Ovary (tissue), 9 donors: ENCODE data around the gene VIM. TPM values are rescaled to one million over a fixed set of nuclear protein-coding genes. Genes with fewer than 3 reads are reported as not detected.
A peak's percentile ranks its signal among the peaks of the same experiment; 100 is the strongest.

Experiments used
- DNase-seq, 5 donors: peaks; one replicate each; pipeline ENCODE4 v3.0.0-alpha.2; 2019 to 2020
- H3K27ac ChIP-seq, 2 donors: fragments of 200-600 bp; one replicate each; pipeline versions ENCODE4 v1.5.1 to v1.8.0; 2019 to 2022
- H3K27me3 ChIP-seq: fragments of 200-600 bp; one replicate; pipeline ENCODE4 v1.8.0; 2022
- H3K36me3 ChIP-seq: fragments of 200-600 bp; sonication (generic); one replicate; pipeline ENCODE4 v1.5.1; 2019
- H3K4me1 ChIP-seq: one replicate; pipeline ENCODE4 v1.8.1; 2013; ENCODE audit warnings: mild to moderate bottlenecking, moderate library complexity; ENCODE audit not compliant: insufficient read depth
- H3K4me3 ChIP-seq: fragments of 200-600 bp; sonication (generic); one replicate; pipeline ENCODE4 v1.5.1; 2017
- H3K9me3 ChIP-seq, 2 donors: fragments of 200-600 bp in 1 of 2; sonication (generic) in 1 of 2; one replicate each; pipeline versions ENCODE4 v1.5.1 to v1.8.1; 2013 to 2019; ENCODE audit warnings: mild to moderate bottlenecking in 1 of 2, moderate library complexity in 1 of 2
- CTCF ChIP-seq, 3 donors: fragments of 450-650 bp in 2 of 3; fragments of 200-600 bp in 1 of 3; IDR thresholded peaks; one replicate each; pipeline versions ENCODE4 v1.5.1 to v1.8.0; 2016 to 2022; ENCODE audit warnings: antibody characterized with exemption in 3 of 3, mild to moderate bottlenecking in 1 of 3
- EP300 ChIP-seq: sonication (generic); formaldehyde crosslinking; IDR thresholded peaks from one replicate; pipeline ENCODE4 v1.6.1; 2017; ENCODE audit warnings: antibody characterized with exemption
- POLR2A ChIP-seq: fragments of 450-650 bp; IDR thresholded peaks from one replicate; pipeline ENCODE4 v1.6.1; 2017; ENCODE audit warnings: antibody characterized with exemption, mild to moderate bottlenecking, moderate library complexity
- WGBS, 3 donors: extraction: QIAGEN DNeasy Blood & Tissue Kit in 1 of 3; methylation state at CpG; one replicate each; pipeline versions ENCODE4 v1.1.5 to v1.1.7; 2013 to 2017; 5-methylcytosine and 5-hydroxymethylcytosine counted together
- intact Hi-C, 4 donors: fragments of 100-400 bp; cut with DNase I; formaldehyde crosslinking; loops; one replicate each; pipeline versions ENCODE4 v1.11.0 to v1.15.1; 2022 to 2023
- polyA plus RNA-seq, 2 donors: library from polyadenylated mRNA; stranded (reverse); fragments of 200-250 nt in 1 of 2; fragments of 350-450 nt in 1 of 2; fragmentation: Illumina TruSeq in 1 of 2; extraction: RNeasy Lipid Tissue Mini Kit (QIAGEN cat#74804) in 1 of 2; gene quantifications; one replicate each; pipeline ENCODE4 v1.2.3, GENCODE V29; 2013 to 2014
- total RNA-seq, 7 donors: library from RNA; depleted of rRNA in 2 of 7; stranded (reverse); fragments of >200 nt in 2 of 7; fragmentation: NEBNext Ultra II Directional in 3 of 7; extraction: Animal tissue kit (Norgen Biotek cat#: 25700) in 3 of 7; gene quantifications; one replicate each; pipeline versions ENCODE4 v1.1.0 to v1.2.4, GENCODE V29; 2016 to 2023
- donor health status: DM: no; HTN: no; CAD: no; lungs with moderate emphysema.
- donor health status: DM: no; HTN: no; CAD: no.
- donor health status: Bipolar disorder and iron deficiency.
- donor health status: DM: yes; HTN: yes; CAD: no.
- donor health status: DM: no; HTN: no; CAD: no.
- donor health status: DM: yes; HTN: yes; CAD: no.

Gene VIM
- total and polyA plus RNA-seq, 9 donors: 2,370 to 6,135 (median 4,661) TPM

- TF ChIP-seq EP300 (no peak), CTCF (IDR thresholded peaks at IDR 0.05) (no peak), POLR2A (peak; percentile 93)
- H3K27ac ChIP-seq: peak overlapping the region; percentile 96 to 99
- 0% methylated on average over 65 to 72 of the region's 72 CpGs for whole genome bisulfite sequencing, 3 donors
- DNase-seq: peak; percentile 93 to 97 (median 95)
- H3K4me3 ChIP-seq: peak overlapping the region; percentile 64
- no peaks in the 10 kb centered on the region for H3K36me3 ChIP-seq
- peaks cover 10% of the 10 kb centered on the region for H3K4me1 ChIP-seq
- intact Hi-C loops: loop anchor here in 3 of 4 donors (2.0 to 10.0 kb wide), 4 partner anchors 28 to 232 kb away; partner anchors contain the start of gene TRDMT1 (in 2 of the 3)
- no peaks in the 10 kb centered on the region for H3K27me3 ChIP-seq
- H3K9me3 ChIP-seq: no peaks in the 10 kb centered on the region
Measured at GRCh38 chr10:17229016-17229716, 1.1 kb downstream of the VIM start.

- H3K4me3 ChIP-seq: peak overlapping the region; percentile 64
- WGBS, 3 donors: 0 to 1% (median 0%) methylated on average over 17 to 21 of the region's 21 CpGs
- peaks cover 14% of the 10 kb centered on the region for H3K4me1 ChIP-seq
- TF ChIP-seq EP300: no peak
- no peak for TF ChIP-seq CTCF (IDR thresholded peaks at IDR 0.05)
- TF ChIP-seq POLR2A: no peak
- intact Hi-C loops: loop anchor here in 3 of 4 donors (2.0 to 10.0 kb wide), 4 partner anchors 29 to 232 kb away; partner anchors contain the start of gene TRDMT1 (in 2 of the 3)
- no peaks in the 10 kb centered on the region for H3K36me3 ChIP-seq
- no peaks in the 10 kb centered on the region for H3K9me3 ChIP-seq
- peak in 1 of 5 donors; percentile 74 for DNase-seq
- H3K27ac ChIP-seq: peak overlapping the region; percentile 96 to 99
- H3K27me3 ChIP-seq: no peaks in the 10 kb centered on the region
Measured at GRCh38 chr10:17229717-17229966, 1.6 kb downstream of the VIM start.

- peak overlapping the region; percentile 96 to 99 for H3K27ac ChIP-seq
- peaks cover 16% of the 10 kb centered on the region for H3K4me1 ChIP-seq
- no peaks in the 10 kb centered on the region for H3K36me3 ChIP-seq
- no peaks in the 10 kb centered on the region for H3K9me3 ChIP-seq
- no peak for TF ChIP-seq CTCF (IDR thresholded peaks at IDR 0.05)
- TF ChIP-seq POLR2A: peak; percentile 9
- intact Hi-C loops: loop anchor here in 3 of 4 donors (2.0 to 10.0 kb wide), 4 partner anchors 29 to 233 kb away; partner anchors contain the start of gene TRDMT1 (in 2 of the 3)
- DNase-seq: peak; percentile 78 to 88 (median 83)
- no peaks in the 10 kb centered on the region for H3K27me3 ChIP-seq
- H3K4me3 ChIP-seq: peak overlapping the region; percentile 64
- 1% methylated on average over 43 of the region's 43 CpGs for WGBS, 3 donors
Measured at GRCh38 chr10:17229967-17230682, 2.1 kb downstream of the VIM start.

DNA sequence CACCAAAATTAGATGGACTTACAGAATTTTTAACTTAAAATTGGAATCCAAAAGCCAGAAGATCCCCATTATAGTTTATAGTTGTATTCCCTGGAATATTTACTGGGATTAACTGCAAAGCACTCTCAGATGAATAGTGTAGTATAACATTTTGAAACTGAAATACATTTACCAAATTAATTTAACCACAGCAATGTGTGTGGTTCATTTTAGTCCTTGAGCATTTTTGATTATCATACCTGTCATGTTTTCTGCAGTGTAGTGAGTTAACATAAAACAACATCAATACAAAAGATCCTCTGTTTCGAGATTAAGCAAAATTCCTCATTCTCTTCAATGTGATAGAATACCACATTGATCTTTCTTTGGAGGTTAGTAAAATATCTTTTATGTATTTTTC lies 3.7 kb downstream of the VIM start:
- no peaks in the 10 kb centered on the region for H3K36me3 ChIP-seq
- WGBS, 3 donors: 6 to 15% (median 9%) methylated on average over 1 of the region's 1 CpG
- H3K27me3 ChIP-seq: no peaks in the 10 kb centered on the region
- H3K4me1 ChIP-seq: peaks cover 13% of the 10 kb centered on the region
- intact Hi-C loops: no loop called here
- H3K27ac ChIP-seq: peak overlapping the region in 1 of 2 donors; percentile 99
- peak overlapping the region; percentile 64 for H3K4me3 ChIP-seq
- DNase-seq: no peak
- peak; percentile 9 for TF ChIP-seq POLR2A
- TF ChIP-seq EP300: no peak
- no peak for TF ChIP-seq CTCF (IDR thresholded peaks at IDR 0.05)
- H3K9me3 ChIP-seq: no peaks in the 10 kb centered on the region
